VCaP (cell line): ENCODE data around the gene TCTN3.
"Not testable (repeated sequence)": the region's sequence is repeated elsewhere in the genome, so short reads cannot be mapped to it uniquely, and the experiment has no call there.

Experiments used
- H3K27ac ChIP-seq: fragments of 450-650 bp; 2 replicates; pipeline ENCODE4 v1.5.1; 2017
- TF ChIP-seq, protein P1 (sequence below): fragments of 450-650 bp; conservative IDR thresholded peaks from 2 replicates; pipeline ENCODE4 v1.5.1; 2017; ENCODE audit warnings: mild to moderate bottlenecking, moderate library complexity

TCTN3 gene

DNA sequence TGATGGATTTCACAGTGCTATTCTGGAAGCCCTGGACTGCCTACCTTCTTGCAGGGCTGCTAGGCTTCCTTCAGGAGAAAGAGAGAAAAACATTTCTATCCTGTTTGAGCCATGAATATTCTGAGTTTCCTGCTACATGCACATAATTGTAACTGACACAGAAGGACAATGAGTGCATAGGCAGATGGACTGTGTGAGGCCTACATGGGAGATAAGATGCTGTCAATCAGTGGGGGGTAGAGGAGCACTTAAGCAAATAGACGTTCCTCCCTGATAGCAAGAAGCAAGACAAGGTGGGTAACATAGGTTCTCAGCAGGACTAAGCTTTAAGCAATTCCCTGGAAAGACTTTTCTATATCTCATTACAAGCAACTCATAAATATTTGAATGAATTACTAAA is 48.8 kb downstream of the TCTN3 start:
- H3K27ac ChIP-seq, result no peak overlapping the region
- TF ChIP-seq, protein P1, sequence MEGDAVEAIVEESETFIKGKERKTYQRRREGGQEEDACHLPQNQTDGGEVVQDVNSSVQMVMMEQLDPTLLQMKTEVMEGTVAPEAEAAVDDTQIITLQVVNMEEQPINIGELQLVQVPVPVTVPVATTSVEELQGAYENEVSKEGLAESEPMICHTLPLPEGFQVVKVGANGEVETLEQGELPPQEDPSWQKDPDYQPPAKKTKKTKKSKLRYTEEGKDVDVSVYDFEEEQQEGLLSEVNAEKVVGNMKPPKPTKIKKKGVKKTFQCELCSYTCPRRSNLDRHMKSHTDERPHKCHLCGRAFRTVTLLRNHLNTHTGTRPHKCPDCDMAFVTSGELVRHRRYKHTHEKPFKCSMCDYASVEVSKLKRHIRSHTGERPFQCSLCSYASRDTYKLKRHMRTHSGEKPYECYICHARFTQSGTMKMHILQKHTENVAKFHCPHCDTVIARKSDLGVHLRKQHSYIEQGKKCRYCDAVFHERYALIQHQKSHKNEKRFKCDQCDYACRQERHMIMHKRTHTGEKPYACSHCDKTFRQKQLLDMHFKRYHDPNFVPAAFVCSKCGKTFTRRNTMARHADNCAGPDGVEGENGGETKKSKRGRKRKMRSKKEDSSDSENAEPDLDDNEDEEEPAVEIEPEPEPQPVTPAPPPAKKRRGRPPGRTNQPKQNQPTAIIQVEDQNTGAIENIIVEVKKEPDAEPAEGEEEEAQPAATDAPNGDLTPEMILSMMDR, result no peak

GRCh38 chr10:95640891-95641315 is 52.8 kb downstream of the TCTN3 start:
- H3K27ac ChIP-seq, result no peak overlapping the region
- TF ChIP-seq, protein P1, result no peak

- TF ChIP-seq, protein P1, result no peak
Measured at GRCh38 chr10:95637911-95638310, 55.8 kb downstream of the TCTN3 start.

GRCh38 chr10:95637140-95637539 is 56.6 kb downstream of the TCTN3 start:
- no peak overlapping the region for H3K27ac ChIP-seq
- TF ChIP-seq, protein P1, result no peak

More at GRCh38 chr10:95637911-95638310, 55.8 kb downstream of the TCTN3 start:
- no peak overlapping the region for H3K27ac ChIP-seq

- H3K27ac ChIP-seq, result no peak overlapping the region
- TF ChIP-seq, protein P1, result no peak
Measured at GRCh38 chr10:95635319-95635733, 58.4 kb downstream of the TCTN3 start.

DNA sequence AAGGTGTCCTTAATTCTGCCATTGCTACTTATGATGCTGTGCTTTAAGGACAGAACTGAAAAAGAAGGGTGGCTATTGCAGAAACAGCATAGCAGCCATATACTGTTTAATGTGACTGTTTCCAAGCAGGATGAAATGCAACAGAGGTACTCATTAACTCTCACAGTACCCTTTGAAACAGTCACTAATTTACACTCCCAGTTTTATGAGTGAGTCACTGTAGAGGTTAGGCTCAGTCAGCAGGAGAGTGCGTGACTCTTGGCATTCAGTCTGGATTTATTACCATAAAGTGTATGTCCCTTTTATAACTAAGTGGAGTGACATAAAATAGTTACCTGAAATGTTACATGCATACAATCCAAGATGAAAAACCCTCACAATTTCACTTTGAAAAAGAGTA is 64.9 kb downstream of the TCTN3 start:
- TF ChIP-seq, protein P1, result no peak
- no peak overlapping the region for H3K27ac ChIP-seq

DNA sequence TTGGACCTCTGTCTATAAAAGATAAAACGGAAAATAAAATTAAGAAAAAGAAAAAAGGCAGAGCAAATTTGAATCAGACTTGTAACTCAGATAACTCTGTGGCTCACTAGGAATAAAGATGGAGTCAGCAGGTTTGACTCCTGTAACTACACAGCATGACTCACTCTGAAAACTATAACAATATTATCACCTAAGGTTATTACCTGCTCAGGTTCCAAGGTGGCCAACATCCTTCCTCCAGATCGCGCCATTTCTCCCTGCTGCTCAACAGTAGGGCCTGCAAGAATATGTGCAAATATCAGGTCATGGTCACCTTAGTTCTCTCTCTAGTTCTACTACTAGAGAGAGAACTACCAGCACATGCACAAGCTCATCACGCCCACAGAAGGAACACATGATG is 67.2 kb downstream of the TCTN3 start:
- H3K27ac ChIP-seq, result no peak overlapping the region
- TF ChIP-seq, protein P1, result no peak

DNA sequence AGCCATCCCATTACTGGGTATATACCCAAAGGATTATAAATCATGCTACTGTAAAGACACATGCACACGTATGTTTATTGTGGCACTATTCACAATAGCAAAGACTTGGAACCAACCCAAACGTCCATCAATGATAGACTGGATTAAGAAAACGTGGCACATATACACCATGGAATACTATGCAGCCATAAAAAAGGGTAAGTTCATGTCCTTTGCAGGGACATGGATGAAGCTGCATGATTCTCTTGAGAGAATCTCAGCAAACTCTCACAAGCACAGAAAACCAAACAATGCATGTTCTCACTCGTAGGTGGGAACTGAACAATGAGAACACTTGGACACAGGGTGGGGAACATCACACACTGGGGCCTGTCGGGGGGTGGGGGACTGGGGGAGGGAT is 73.3 kb downstream of the TCTN3 start:
- H3K27ac ChIP-seq, result not testable (repeated sequence)
